Measurements from ENCODE around the gene WDR86.

DNA sequence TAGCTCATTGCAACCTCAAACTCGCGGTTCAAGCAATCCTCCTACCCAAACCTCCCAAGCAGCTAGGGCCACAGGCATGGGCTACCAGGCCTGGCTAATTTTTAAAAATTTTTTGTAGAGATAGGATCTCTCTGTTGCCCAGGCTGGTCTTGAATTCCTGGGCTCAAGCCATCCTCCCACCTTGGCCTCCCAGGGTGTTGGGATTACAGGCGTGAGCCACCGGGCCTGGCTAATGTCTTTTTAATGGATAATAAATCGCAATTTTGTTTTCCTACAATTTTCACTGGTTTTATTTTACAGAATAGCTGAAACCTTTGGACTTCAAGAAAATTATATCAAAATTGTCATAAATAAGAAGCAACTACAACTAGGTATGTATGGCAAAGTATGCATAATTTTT lies 57.3 kb downstream of the WDR86 start:
- TF ChIP-seq POLR2A (IDR thresholded peaks at IDR 0.05; ENCODE audit: low read length) (no peak), GATA1 (IDR thresholded peaks at IDR 0.05; ENCODE audit: low read depth, low read length) (no peak)

All from erythroblast (primary cell).